ENCODE results near the gene PLPP3. TPM values are rescaled to one million over a fixed set of nuclear protein-coding genes. Genes with fewer than 3 reads are reported as not detected.

The PLPP3 gene
- polyA plus RNA-seq, 1 of the 3 experiments (the other 2 are of a cell fraction), result 32.2 TPM

DNA sequence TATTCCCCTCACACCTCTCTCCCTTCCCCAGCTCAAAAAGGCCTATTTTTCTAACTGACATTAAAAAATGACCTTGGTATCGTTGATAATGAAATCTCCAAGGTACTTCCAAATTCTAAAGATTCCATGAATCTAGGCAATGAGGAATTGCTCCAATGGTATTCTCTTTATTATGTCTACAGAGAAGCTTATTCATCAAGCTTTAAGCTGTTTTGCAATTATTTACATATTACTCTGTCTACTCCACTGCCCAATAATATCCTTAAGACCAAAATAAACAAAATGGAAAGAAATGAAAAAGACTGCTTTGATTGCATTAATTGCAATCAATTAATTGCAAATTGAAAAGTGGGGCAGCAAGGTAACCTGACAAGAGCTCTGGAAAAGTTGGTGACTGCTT is 7.9 kb downstream of the PLPP3 start:
- CTCF ChIA-PET, result interaction anchor here (1.0 kb wide), 1 partner anchor 201 kb away, joined by 3 read pairs; no protein-coding TSS in a partner anchor
- peaks cover 58% of the 10 kb centered on the region for H4K20me1 ChIP-seq (ENCODE audit: insufficient read depth)

More for the DNA sequence above, 7.9 kb downstream of the PLPP3 start:
- Histone ChIP-seq H3K27ac (ENCODE audit: low read depth in 2 of 2, low read length in 1 of 2) (no peak overlapping the region), H3K9me2 (no peaks in the 10 kb centered on the region), H3K4me2 (no peak overlapping the region), H3F3A (replicated peaks; ENCODE audit: insufficient read depth) (no peaks in the 10 kb centered on the region), H2AFZ (ENCODE audit: low read depth) (no peak overlapping the region), H3K4me3 (ENCODE audit: low read depth in 2 of 2, low read length in 1 of 2) (no peak overlapping the region), H3K79me2 (ENCODE audit: insufficient read depth) (peaks cover 63% of the 10 kb centered on the region), H3K9ac (no peak overlapping the region), H3K4me1 (ENCODE audit: control insufficient read depth in 1 of 2, insufficient read depth in 2 of 2, low read depth in 1 of 2, low read length in 1 of 2) (peaks cover 0 to 26% of the 10 kb centered on the region in 2 experiments; a peak in 2 of 4 replicates), H3K9me3 (no peaks in the 10 kb centered on the region), H3K36me3 (replicated peaks in 1 of 2; ENCODE audit: control insufficient read depth in 1 of 2, insufficient read depth in 2 of 2, low read length in 1 of 2) (peaks cover 0 to 17% of the 10 kb centered on the region in 2 experiments), H3K27me3 (ENCODE audit: insufficient read depth) (no peaks in the 10 kb centered on the region)
- no peak for DNase-seq
- 91% methylated on average over 1 of the region's 1 CpG for WGBS (ENCODE audit: low lambda C conversion rate)
- POLR2A ChIA-PET, result interaction anchor here (0.6 kb wide), 2 partner anchors 920 to 1326 kb away, joined by 3 to 4 read pairs; no protein-coding TSS in a partner anchor
- no peak for TF ChIP-seq EP300 (IDR thresholded peaks at IDR 0.05; ENCODE audit: borderline replicate concordance in 1 of 2, low read depth in 1 of 2, low read length in 1 of 2)
- no peak for TF ChIP-seq SIN3A (IDR thresholded peaks at IDR 0.05; ENCODE audit: borderline replicate concordance, low read depth, low read length)
- TF ChIP-seq TAF1 (IDR thresholded peaks at IDR 0.05; ENCODE audit: borderline replicate concordance, low read depth, low read length), result no peak
- TF ChIP-seq RCOR1 (IDR thresholded peaks at IDR 0.05; ENCODE audit: low read length), result no peak
- no peak for TF ChIP-seq GATA2 (CRISPR knock-in tag; IDR thresholded peaks at IDR 0.05)
- TF ChIP-seq CHD2 (IDR thresholded peaks at IDR 0.05; ENCODE audit: low read length, partially characterized antibody), result no peak
- no peak for TF ChIP-seq FOXJ3 (CRISPR knock-in tag; IDR thresholded peaks at IDR 0.05)
- TF ChIP-seq USF2 (IDR thresholded peaks at IDR 0.05; ENCODE audit: borderline replicate concordance, low read depth, low read length), result no peak
- TF ChIP-seq FOXM1 (IDR thresholded peaks at IDR 0.05; ENCODE audit: low read depth), result no peak
- no peak for TF ChIP-seq SMC3 (IDR thresholded peaks at IDR 0.05; ENCODE audit: low read depth, low read length)
- no peak for TF ChIP-seq PBX3 (IDR thresholded peaks at IDR 0.05)
- TF ChIP-seq RXRA (IDR thresholded peaks at IDR 0.05; ENCODE audit: borderline replicate concordance, low read depth), result no peak
- TF ChIP-seq, protein P1, sequence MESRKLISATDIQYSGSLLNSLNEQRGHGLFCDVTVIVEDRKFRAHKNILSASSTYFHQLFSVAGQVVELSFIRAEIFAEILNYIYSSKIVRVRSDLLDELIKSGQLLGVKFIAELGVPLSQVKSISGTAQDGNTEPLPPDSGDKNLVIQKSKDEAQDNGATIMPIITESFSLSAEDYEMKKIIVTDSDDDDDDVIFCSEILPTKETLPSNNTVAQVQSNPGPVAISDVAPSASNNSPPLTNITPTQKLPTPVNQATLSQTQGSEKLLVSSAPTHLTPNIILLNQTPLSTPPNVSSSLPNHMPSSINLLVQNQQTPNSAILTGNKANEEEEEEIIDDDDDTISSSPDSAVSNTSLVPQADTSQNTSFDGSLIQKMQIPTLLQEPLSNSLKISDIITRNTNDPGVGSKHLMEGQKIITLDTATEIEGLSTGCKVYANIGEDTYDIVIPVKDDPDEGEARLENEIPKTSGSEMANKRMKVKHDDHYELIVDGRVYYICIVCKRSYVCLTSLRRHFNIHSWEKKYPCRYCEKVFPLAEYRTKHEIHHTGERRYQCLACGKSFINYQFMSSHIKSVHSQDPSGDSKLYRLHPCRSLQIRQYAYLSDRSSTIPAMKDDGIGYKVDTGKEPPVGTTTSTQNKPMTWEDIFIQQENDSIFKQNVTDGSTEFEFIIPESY (IDR thresholded peaks at IDR 0.05; ENCODE audit: borderline replicate concordance, low read depth), result no peak
- no peak for TF ChIP-seq RAD21 (IDR thresholded peaks at IDR 0.05; ENCODE audit: low read length)
- TF ChIP-seq GABPA (IDR thresholded peaks at IDR 0.05; ENCODE audit: low read depth), result no peak
- no peak for TF ChIP-seq TEAD4 (IDR thresholded peaks at IDR 0.05; ENCODE audit: borderline replicate concordance, insufficient read depth)
- no peak for TF ChIP-seq MXI1 (IDR thresholded peaks at IDR 0.05; ENCODE audit: low read depth, low read length)
- no peak for TF ChIP-seq NFIC (IDR thresholded peaks at IDR 0.05; ENCODE audit: borderline replicate concordance)
- TF ChIP-seq ELF1 (IDR thresholded peaks at IDR 0.05), result no peak
- TF ChIP-seq NRF1 (IDR thresholded peaks at IDR 0.05; ENCODE audit: low read depth, low read length), result no peak

Measured in SK-N-SH (cell line).